ENCODE data around the gene SPESP1.

The SPESP1 gene

GRCh38 chr15:68910341-68910740, 20.0 kb upstream of the SPESP1 start:
- Histone ChIP-seq H3K27ac (ENCODE audit: low read depth, low read length) (no peak overlapping the region), H3K4me3 (ENCODE audit: low read depth, low read length) (no peak overlapping the region), H3K27me3 (ENCODE audit: control insufficient read depth, insufficient read depth, low read length) (no peaks in the 10 kb centered on the region), H3K4me1 (ENCODE audit: control insufficient read depth, insufficient read depth, low read length) (no peaks in the 10 kb centered on the region), H3K36me3 (ENCODE audit: control insufficient read depth, insufficient read depth, low read length) (no peaks in the 10 kb centered on the region), H3K9me3 (ENCODE audit: control insufficient read depth, insufficient read depth, low read length) (no peaks in the 10 kb centered on the region), H3K9ac (ENCODE audit: low read depth, low read length) (no peak overlapping the region)

GRCh38 chr15:68910816-68911215, 19.5 kb upstream of the SPESP1 start:
- H3K4me3 ChIP-seq (ENCODE audit: low read depth, low read length) = no peak overlapping the region
- 0 out of 2 replicates have a peak, but pooled peaks cover 2% of the 10 kb centered on the region for H3K9me3 ChIP-seq (ENCODE audit: control insufficient read depth, insufficient read depth, low read length)
- no peak overlapping the region for H3K9ac ChIP-seq (ENCODE audit: low read depth, low read length)
- H3K27ac ChIP-seq (ENCODE audit: low read depth, low read length) = no peak overlapping the region
- H3K27me3 ChIP-seq (ENCODE audit: control insufficient read depth, insufficient read depth, low read length) = no peaks in the 10 kb centered on the region
- no peaks in the 10 kb centered on the region for H3K36me3 ChIP-seq (ENCODE audit: control insufficient read depth, insufficient read depth, low read length)
- no peaks in the 10 kb centered on the region for H3K4me1 ChIP-seq (ENCODE audit: control insufficient read depth, insufficient read depth, low read length)

GRCh38 chr15:68921926-68922325, 8.4 kb upstream of the SPESP1 start:
- no peak overlapping the region for H3K4me3 ChIP-seq (ENCODE audit: low read depth, low read length)
- H3K36me3 ChIP-seq (ENCODE audit: control insufficient read depth, insufficient read depth, low read length) = no peaks in the 10 kb centered on the region
- no peaks in the 10 kb centered on the region for H3K27me3 ChIP-seq (ENCODE audit: control insufficient read depth, insufficient read depth, low read length)
- H3K27ac ChIP-seq (ENCODE audit: low read depth, low read length) = no peak overlapping the region
- no peak overlapping the region for H3K9ac ChIP-seq (ENCODE audit: low read depth, low read length)
- no peaks in the 10 kb centered on the region for H3K4me1 ChIP-seq (ENCODE audit: control insufficient read depth, insufficient read depth, low read length)
- no peaks in the 10 kb centered on the region for H3K9me3 ChIP-seq (ENCODE audit: control insufficient read depth, insufficient read depth, low read length)

- H3K4me3 ChIP-seq (ENCODE audit: low read depth, low read length) = no peak overlapping the region
- H3K27me3 ChIP-seq (ENCODE audit: control insufficient read depth, insufficient read depth, low read length) = no peaks in the 10 kb centered on the region
- H3K9me3 ChIP-seq (ENCODE audit: control insufficient read depth, insufficient read depth, low read length) = no peaks in the 10 kb centered on the region
- no peak overlapping the region for H3K9ac ChIP-seq (ENCODE audit: low read depth, low read length)
- no peak overlapping the region for H3K27ac ChIP-seq (ENCODE audit: low read depth, low read length)
- no peaks in the 10 kb centered on the region for H3K36me3 ChIP-seq (ENCODE audit: control insufficient read depth, insufficient read depth, low read length)
- no peaks in the 10 kb centered on the region for H3K4me1 ChIP-seq (ENCODE audit: control insufficient read depth, insufficient read depth, low read length)
Observed at GRCh38 chr15:68924866-68925560, 5.3 kb upstream of the SPESP1 start.

- Histone ChIP-seq H3K9ac (ENCODE audit: low read depth, low read length) (no peak overlapping the region), H3K27me3 (ENCODE audit: control insufficient read depth, insufficient read depth, low read length) (no peaks in the 10 kb centered on the region), H3K4me1 (ENCODE audit: control insufficient read depth, insufficient read depth, low read length) (no peaks in the 10 kb centered on the region), H3K36me3 (ENCODE audit: control insufficient read depth, insufficient read depth, low read length) (no peaks in the 10 kb centered on the region), H3K4me3 (ENCODE audit: low read depth, low read length) (no peak overlapping the region), H3K9me3 (ENCODE audit: control insufficient read depth, insufficient read depth, low read length) (no peaks in the 10 kb centered on the region), H3K27ac (ENCODE audit: low read depth, low read length) (no peak overlapping the region)
Observed at GRCh38 chr15:68933001-68933400, 2.7 kb downstream of the SPESP1 start.

- Histone ChIP-seq H3K27ac (ENCODE audit: low read depth, low read length) (no peak overlapping the region), H3K4me1 (ENCODE audit: control insufficient read depth, insufficient read depth, low read length) (no peaks in the 10 kb centered on the region), H3K9me3 (ENCODE audit: control insufficient read depth, insufficient read depth, low read length) (no peaks in the 10 kb centered on the region), H3K36me3 (ENCODE audit: control insufficient read depth, insufficient read depth, low read length) (no peaks in the 10 kb centered on the region), H3K9ac (ENCODE audit: low read depth, low read length) (no peak overlapping the region), H3K4me3 (ENCODE audit: low read depth, low read length) (no peak overlapping the region), H3K27me3 (ENCODE audit: control insufficient read depth, insufficient read depth, low read length) (no peaks in the 10 kb centered on the region)
Observed at GRCh38 chr15:68934341-68934740, 4.0 kb downstream of the SPESP1 start.

- H3K27me3 ChIP-seq (ENCODE audit: control insufficient read depth, insufficient read depth, low read length) = no peaks in the 10 kb centered on the region
- no peak overlapping the region for H3K27ac ChIP-seq (ENCODE audit: low read depth, low read length)
- H3K36me3 ChIP-seq (ENCODE audit: control insufficient read depth, insufficient read depth, low read length) = no peaks in the 10 kb centered on the region
- H3K4me1 ChIP-seq (ENCODE audit: control insufficient read depth, insufficient read depth, low read length) = no peaks in the 10 kb centered on the region
- no peak overlapping the region for H3K4me3 ChIP-seq (ENCODE audit: low read depth, low read length)
- H3K9me3 ChIP-seq (ENCODE audit: control insufficient read depth, insufficient read depth, low read length) = no peaks in the 10 kb centered on the region
- no peak overlapping the region for H3K9ac ChIP-seq (ENCODE audit: low read depth, low read length)
Observed at GRCh38 chr15:68935400-68935937, 5.1 kb downstream of the SPESP1 start.

GRCh38 chr15:68939501-68939900, 9.2 kb downstream of the SPESP1 start:
- Histone ChIP-seq H3K9me3 (ENCODE audit: control insufficient read depth, insufficient read depth, low read length) (no peaks in the 10 kb centered on the region), H3K27ac (ENCODE audit: low read depth, low read length) (no peak overlapping the region), H3K4me3 (ENCODE audit: low read depth, low read length) (no peak overlapping the region), H3K27me3 (ENCODE audit: control insufficient read depth, insufficient read depth, low read length) (no peaks in the 10 kb centered on the region), H3K36me3 (ENCODE audit: control insufficient read depth, insufficient read depth, low read length) (no peaks in the 10 kb centered on the region), H3K9ac (ENCODE audit: low read depth, low read length) (no peak overlapping the region), H3K4me1 (ENCODE audit: control insufficient read depth, insufficient read depth, low read length) (no peaks in the 10 kb centered on the region)

GRCh38 chr15:68951813-68952212, 21.5 kb downstream of the SPESP1 start:
- Histone ChIP-seq H3K4me1 (ENCODE audit: control insufficient read depth, insufficient read depth, low read length) (no peaks in the 10 kb centered on the region), H3K9me3 (ENCODE audit: control insufficient read depth, insufficient read depth, low read length) (no peaks in the 10 kb centered on the region), H3K4me3 (ENCODE audit: low read depth, low read length) (no peak overlapping the region), H3K9ac (ENCODE audit: low read depth, low read length) (no peak overlapping the region), H3K36me3 (ENCODE audit: control insufficient read depth, insufficient read depth, low read length) (no peaks in the 10 kb centered on the region), H3K27me3 (ENCODE audit: control insufficient read depth, insufficient read depth, low read length) (no peaks in the 10 kb centered on the region), H3K27ac (ENCODE audit: low read depth, low read length) (no peak overlapping the region)

- no peak overlapping the region for H3K9ac ChIP-seq (ENCODE audit: low read depth, low read length)
- H3K9me3 ChIP-seq (ENCODE audit: control insufficient read depth, insufficient read depth, low read length) = no peaks in the 10 kb centered on the region
- no peaks in the 10 kb centered on the region for H3K36me3 ChIP-seq (ENCODE audit: control insufficient read depth, insufficient read depth, low read length)
- H3K27me3 ChIP-seq (ENCODE audit: control insufficient read depth, insufficient read depth, low read length) = no peaks in the 10 kb centered on the region
- H3K4me1 ChIP-seq (ENCODE audit: control insufficient read depth, insufficient read depth, low read length) = no peaks in the 10 kb centered on the region
- H3K27ac ChIP-seq (ENCODE audit: low read depth, low read length) = no peak overlapping the region
- no peak overlapping the region for H3K4me3 ChIP-seq (ENCODE audit: low read depth, low read length)
Observed at GRCh38 chr15:68957696-68958095, 27.4 kb downstream of the SPESP1 start.

GRCh38 chr15:68958597-68958996, 28.3 kb downstream of the SPESP1 start:
- H3K27me3 ChIP-seq (ENCODE audit: control insufficient read depth, insufficient read depth, low read length) = no peaks in the 10 kb centered on the region
- no peak overlapping the region for H3K27ac ChIP-seq (ENCODE audit: low read depth, low read length)
- H3K9me3 ChIP-seq (ENCODE audit: control insufficient read depth, insufficient read depth, low read length) = peaks cover 3% of the 10 kb centered on the region; the same call in 1 of the 2 replicates
- H3K4me1 ChIP-seq (ENCODE audit: control insufficient read depth, insufficient read depth, low read length) = no peaks in the 10 kb centered on the region
- H3K9ac ChIP-seq (ENCODE audit: low read depth, low read length) = no peak overlapping the region
- H3K4me3 ChIP-seq (ENCODE audit: low read depth, low read length) = no peak overlapping the region
- no peaks in the 10 kb centered on the region for H3K36me3 ChIP-seq (ENCODE audit: control insufficient read depth, insufficient read depth, low read length)
